K562 (cell line): ENCODE results near the gene N4BP2L1.

Experiments
- HLTF ChIP-seq: fragments of 450-650 bp; IDR thresholded peaks from 2 replicates; pipeline ENCODE4 v1.6.1; 2016
- POLR2AphosphoS5 ChIP-seq: IDR thresholded peaks from 2 replicates; pipeline ENCODE4 v1.6.1; 2011; ENCODE audit warnings: mild to moderate bottlenecking, low read depth, low read length, moderate library complexity; ENCODE audit not compliant: control insufficient read depth, insufficient read depth
- SIRT6 ChIP-seq: IDR thresholded peaks from one replicate; pipeline ENCODE4 v1.6.1; 2012; ENCODE audit warnings: low read depth, mild to moderate bottlenecking, control low read depth, inconsistent platforms, low read length, moderate library complexity
- SRF ChIP-seq, 2 experiments: fragments of 250-450, 450-650 bp in 1 of 2; sonication (Bioruptor Pico) in 1 of 2; sonication (generic) in 1 of 2; formaldehyde crosslinking; IDR thresholded peaks; 2 replicates each; pipeline versions ENCODE4 v1.5.0 to v1.5.1; 2020 to 2022; ENCODE audit warnings: mild to moderate bottlenecking in 1 of 2, missing genetic modification reagents in 1 of 2
- ZFP1 ChIP-seq: fragments of 450-650 bp; formaldehyde crosslinking; IDR thresholded peaks from 2 replicates; pipeline ENCODE4 v1.4.0; 2020; ENCODE audit warnings: mild to moderate bottlenecking, mixed read lengths
- TF ChIP-seq, protein P1 (sequence below), 2 experiments: fragments of 450-650 bp in 1 of 2; sonication (generic) in 1 of 2; formaldehyde crosslinking in 1 of 2; IDR thresholded peaks in 1 of 2; conservative IDR thresholded peaks in 1 of 2; 2 replicates each; pipeline versions ENCODE4 v1.6.1 to v1.8.1; 2016 to 2023; ENCODE audit warnings: mild to moderate bottlenecking in 2 of 2, moderate library complexity in 2 of 2, inconsistent platforms in 1 of 2, missing genetic modification reagents in 1 of 2

DNA sequence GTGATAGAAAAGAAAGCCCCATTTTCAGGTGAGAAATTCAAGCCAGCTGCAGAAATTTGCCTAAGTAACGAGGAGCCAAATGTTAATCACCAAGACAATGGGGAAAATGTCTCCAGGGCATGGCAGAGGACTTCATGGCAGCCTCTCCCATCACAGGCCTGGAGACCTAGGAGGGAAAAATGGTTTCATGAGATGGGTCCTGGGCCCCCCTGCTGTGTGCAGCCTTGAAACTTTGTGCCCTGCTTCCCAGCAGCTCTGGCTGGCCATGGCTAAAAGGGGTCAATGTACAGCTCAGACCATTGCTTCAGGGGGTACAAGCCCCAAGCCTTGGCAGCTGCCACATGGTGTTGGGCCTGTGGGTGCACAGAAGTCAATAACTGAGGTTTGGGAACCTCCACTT is 9.9 kb downstream of the N4BP2L1 start:
- no peak for TF ChIP-seq SIRT6
- TF ChIP-seq POLR2AphosphoS5: no peak
- TF ChIP-seq, protein P1, sequence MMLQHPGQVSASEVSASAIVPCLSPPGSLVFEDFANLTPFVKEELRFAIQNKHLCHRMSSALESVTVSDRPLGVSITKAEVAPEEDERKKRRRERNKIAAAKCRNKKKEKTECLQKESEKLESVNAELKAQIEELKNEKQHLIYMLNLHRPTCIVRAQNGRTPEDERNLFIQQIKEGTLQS (IDR thresholded peaks at IDR 0.05): no peak
- TF ChIP-seq, protein P1 (CRISPR knock-in tag; conservative IDR thresholded peaks at IDR 0.05): no peak
- TF ChIP-seq ZFP1 (CRISPR knock-in tag): no peak
- TF ChIP-seq SRF (CRISPR knock-in tag; IDR thresholded peaks at IDR 0.05): no peak
- no peak for TF ChIP-seq HLTF
